Upper lobe of right lung (tissue), 1 donor: Measurements from ENCODE around the gene TIMELESS. TPM values are rescaled to one million over a fixed set of nuclear protein-coding genes. Genes with fewer than 3 reads are reported as not detected.

Experiments
- ATAC-seq: fragments of 200-7000 bp; cut with Tn5 transposase; one replicate; pipeline ENCODE4 v1.9.1; 2020; ENCODE audit warnings: mild to moderate bottlenecking, moderate library complexity
- DNase-seq: peaks from one replicate; pipeline ENCODE4 v3.0.0-alpha.2; 2020
- H3K27ac ChIP-seq: fragments of 200-600 bp; one replicate; pipeline ENCODE4 v1.8.0; 2022
- H3K27me3 ChIP-seq: fragments of 200-600 bp; one replicate; pipeline ENCODE4 v1.8.0; 2022; ENCODE audit warnings: mild to moderate bottlenecking
- H3K36me3 ChIP-seq: fragments of 200-600 bp; one replicate; pipeline ENCODE4 v1.8.0; 2022
- H3K4me1 ChIP-seq: fragments of 200-600 bp; one replicate; pipeline ENCODE4 v1.8.0; 2022
- H3K4me3 ChIP-seq: fragments of 200-600 bp; one replicate; pipeline ENCODE4 v1.8.0; 2022; ENCODE audit warnings: mild to moderate bottlenecking
- H3K9me3 ChIP-seq: fragments of 200-600 bp; one replicate; pipeline ENCODE4 v1.8.0; 2022
- CTCF ChIP-seq: fragments of 200-600 bp; IDR thresholded peaks from one replicate; pipeline ENCODE4 v1.8.0; 2022; ENCODE audit warnings: antibody characterized with exemption
- intact Hi-C: fragments of 100-400 bp; cut with DNase I; formaldehyde crosslinking; loops from one replicate; pipeline ENCODE4 v1.11.0; 2022
- total RNA-seq: library from RNA; stranded (reverse); fragmentation: NEBNext Ultra II Directional; extraction: Animal tissue kit (Norgen Biotek cat#: 25700); gene quantifications from one replicate; pipeline ENCODE4 v1.2.1, GENCODE V29; 2021
- donor health status: DM: no; HTN: yes; CAD: no; lungs with severe emphysema.

The TIMELESS gene
- total RNA-seq, 1 donor from 2014 or later: 9.8 TPM

GRCh38 chr12:56382611-56383010 is 66.6 kb downstream of the TIMELESS start:
- intact Hi-C loops: no loop called here
- ATAC-seq: no peak
- no peaks in the 10 kb centered on the region for H3K4me1 ChIP-seq
- no peak overlapping the region for H3K4me3 ChIP-seq
- no peaks in the 10 kb centered on the region for H3K27me3 ChIP-seq
- TF ChIP-seq CTCF: no peak
- no peaks in the 10 kb centered on the region for H3K36me3 ChIP-seq
- no peak for DNase-seq
- H3K27ac ChIP-seq: no peak overlapping the region
- H3K9me3 ChIP-seq: no peaks in the 10 kb centered on the region

GRCh38 chr12:56377989-56378316 is 71.3 kb downstream of the TIMELESS start:
- intact Hi-C loops: no loop called here
- Histone ChIP-seq H3K9me3 (no peaks in the 10 kb centered on the region), H3K27ac (no peak overlapping the region), H3K36me3 (no peaks in the 10 kb centered on the region), H3K27me3 (no peaks in the 10 kb centered on the region), H3K4me1 (peaks cover 10% of the 10 kb centered on the region), H3K4me3 (no peak overlapping the region)
- ATAC-seq (no peak), DNase-seq (no peak)
- no peak for TF ChIP-seq CTCF

- peak; percentile 44 for ATAC-seq
- intact Hi-C loops: no loop called here
- H3K36me3 ChIP-seq: no peaks in the 10 kb centered on the region
These were observed 71.8 kb downstream of the TIMELESS start for GRCh38 chr12:56377310-56377988.

GRCh38 chr12:56375598-56376434 is 73.4 kb downstream of the TIMELESS start:
- H3K4me3 ChIP-seq: no peak overlapping the region
- intact Hi-C loops: no loop called here
- no peak for TF ChIP-seq CTCF
- no peak for DNase-seq
- H3K4me1 ChIP-seq: peaks cover 10% of the 10 kb centered on the region
- no peaks in the 10 kb centered on the region for H3K9me3 ChIP-seq
- no peaks in the 10 kb centered on the region for H3K27me3 ChIP-seq
- ATAC-seq: no peak
- no peak overlapping the region for H3K27ac ChIP-seq
- no peaks in the 10 kb centered on the region for H3K36me3 ChIP-seq

More at GRCh38 chr12:56377310-56377988, 71.8 kb downstream of the TIMELESS start:
- Histone ChIP-seq H3K4me3 (no peak overlapping the region), H3K27ac (no peak overlapping the region), H3K4me1 (peaks cover 10% of the 10 kb centered on the region), H3K27me3 (no peaks in the 10 kb centered on the region), H3K9me3 (no peaks in the 10 kb centered on the region)
- TF ChIP-seq CTCF: no peak
- no peak for DNase-seq

- H3K27ac ChIP-seq: no peak overlapping the region
- H3K27me3 ChIP-seq: no peaks in the 10 kb centered on the region
- no peak overlapping the region for H3K4me3 ChIP-seq
- intact Hi-C loops: no loop called here
- no peaks in the 10 kb centered on the region for H3K36me3 ChIP-seq
- DNase-seq (no peak), ATAC-seq (no peak)
- H3K9me3 ChIP-seq: no peaks in the 10 kb centered on the region
- peaks cover 10% of the 10 kb centered on the region for H3K4me1 ChIP-seq
- no peak for TF ChIP-seq CTCF
These were observed 74.3 kb downstream of the TIMELESS start for GRCh38 chr12:56374726-56375597.
